Measurements from ENCODE around the gene NPB.

DNA sequence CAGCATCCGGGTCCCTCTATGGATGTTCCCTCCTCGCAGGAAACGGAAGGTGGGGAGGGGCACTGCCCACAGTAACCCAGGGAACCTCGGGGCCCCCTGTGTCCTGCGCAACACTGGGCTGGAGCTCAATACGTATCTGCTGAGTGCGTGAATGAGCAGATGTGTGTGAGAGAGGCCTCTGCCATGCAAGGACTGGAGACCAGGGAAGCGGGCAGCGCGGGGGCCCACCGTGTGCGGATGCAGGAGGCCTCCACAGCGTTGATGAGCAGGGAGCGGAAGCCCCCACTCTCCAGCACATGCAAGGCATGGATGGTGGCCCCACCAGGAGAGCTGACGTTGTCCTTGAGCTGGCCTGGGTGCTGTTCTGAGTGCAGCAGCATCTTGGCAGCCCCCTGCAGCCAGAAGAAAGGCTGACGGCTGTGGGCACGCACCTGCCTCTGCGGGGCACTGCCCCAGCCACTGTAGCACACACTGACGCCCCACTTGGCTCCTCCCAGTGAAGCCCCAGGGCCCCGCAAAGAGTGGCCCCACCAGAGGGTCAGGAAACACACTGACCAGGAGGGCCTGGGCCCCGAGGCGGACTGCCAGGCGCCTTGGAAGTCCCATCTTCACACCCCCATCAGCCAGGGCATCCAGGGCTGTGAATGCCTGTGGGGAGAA, 32.2 kb downstream of the NPB start:
- TF ChIP-seq CTCF (optimal IDR thresholded peaks at IDR 0.05 in 1 of 3, IDR thresholded peaks at IDR 0.05 in 1 of 3, conservative IDR thresholded peaks at IDR 0.05 in 1 of 3; ENCODE audit: extremely low read depth in 1 of 3, insufficient read depth in 2 of 3, low read length in 3 of 3) (no peak), EZH2 (IDR thresholded peaks at IDR 0.05; ENCODE audit: low read length) (no peak)
